Activated CD4-positive, CD25-positive, alpha-beta regulatory T cell treated with anti-CD3 and anti-CD28 coated beads, Interleukin-2, amount 50 U/mL, for 16 hours (primary cell): ENCODE results near the gene METTL26.
"Not testable (repeated sequence)": the region's sequence is repeated elsewhere in the genome, so short reads cannot be mapped to it uniquely, and the experiment has no call there.

ENCODE experiments used
- DNase-seq: peaks from one replicate; pipeline ENCODE4 v3.0.0-alpha.2; 2020; ENCODE audit warnings: low read depth, low spot score

METTL26 gene

DNA sequence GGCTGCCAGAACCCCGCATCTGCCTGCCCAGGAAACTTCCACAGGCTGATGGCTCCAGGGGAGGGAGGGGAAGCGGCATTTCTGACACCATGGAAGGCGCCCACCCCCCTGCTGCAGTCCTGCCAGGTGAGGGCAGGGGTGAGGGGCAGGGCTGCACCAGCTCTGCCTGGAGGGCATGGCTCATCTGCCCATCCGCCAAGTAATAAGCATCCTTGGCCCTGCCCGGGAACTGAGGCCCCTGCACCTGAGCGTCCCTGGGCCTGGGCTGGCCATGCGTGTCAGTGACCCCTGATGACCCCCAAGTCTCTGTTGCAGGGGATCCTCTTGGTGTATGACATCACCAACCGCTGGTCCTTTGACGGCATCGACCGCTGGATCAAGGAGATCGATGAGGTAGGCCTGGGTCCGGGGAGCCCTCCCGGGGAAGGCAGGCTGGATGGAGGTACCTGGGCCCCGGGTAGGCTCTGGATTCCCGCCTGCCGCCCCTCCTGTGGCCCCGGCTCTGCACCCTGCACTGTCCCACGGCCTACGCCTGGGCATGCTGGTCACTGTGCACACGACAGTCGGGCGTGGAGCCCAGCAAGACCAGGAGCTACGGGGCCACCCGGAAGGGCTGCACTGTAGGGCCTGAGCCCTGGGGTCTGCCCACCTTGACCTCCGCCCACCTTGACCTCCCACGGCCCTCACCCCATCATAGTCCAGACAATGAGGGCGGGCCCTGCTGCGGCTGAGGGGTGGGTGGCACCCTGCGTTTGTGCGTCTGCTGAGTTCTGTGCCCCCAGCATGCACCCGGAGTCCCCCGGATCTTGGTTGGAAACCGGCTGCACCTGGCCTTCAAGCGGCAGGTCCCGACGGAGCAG lies 10.8 kb downstream of the METTL26 start:
- DNase-seq, result no peak

DNA sequence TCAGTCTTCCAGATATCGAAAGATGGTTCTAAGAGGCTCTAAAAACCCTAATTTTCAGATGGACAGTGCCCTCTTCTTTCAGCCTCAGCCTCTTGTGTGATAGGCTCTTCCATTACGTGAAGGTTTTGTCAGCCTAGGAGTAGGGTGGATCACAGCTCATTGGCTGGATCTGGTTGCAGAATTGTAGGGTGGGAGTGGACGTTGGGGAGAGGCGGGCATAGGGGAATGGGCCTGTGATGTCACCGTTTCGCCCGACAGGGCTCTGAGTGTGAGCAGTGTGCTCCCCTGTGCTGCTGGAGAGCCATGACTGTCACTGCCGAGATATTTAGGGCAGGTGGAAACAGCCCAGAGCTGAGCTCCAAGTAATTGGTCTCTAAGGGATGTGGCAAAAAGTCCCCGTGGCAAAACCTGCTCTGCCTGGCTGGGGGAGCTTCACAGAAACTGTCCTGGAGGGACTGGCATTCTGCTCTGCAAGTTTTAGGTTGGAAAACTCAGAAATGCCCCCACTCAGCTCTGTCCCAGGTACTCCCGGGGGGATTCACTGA lies 11.5 kb downstream of the METTL26 start:
- no peak for DNase-seq

DNA sequence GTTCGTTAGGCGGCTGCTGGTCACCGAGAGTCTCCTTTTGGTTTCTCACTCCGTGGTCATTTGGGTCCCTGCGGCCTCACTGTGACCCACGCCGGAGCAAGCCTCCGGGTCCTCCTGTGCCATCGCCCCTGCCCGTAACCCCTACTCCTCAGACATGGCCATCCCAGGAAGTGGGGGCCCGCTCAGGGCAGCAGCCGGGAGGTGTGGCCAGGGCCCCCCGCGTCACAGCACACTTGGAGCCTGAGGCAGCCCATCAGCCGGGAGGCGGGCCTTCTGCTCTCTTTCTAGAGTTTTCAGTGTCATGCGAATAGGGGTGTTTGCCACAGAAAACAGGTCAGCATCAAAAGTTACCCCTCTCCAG lies 13.2 kb downstream of the METTL26 start:
- DNase-seq, result no peak

DNA sequence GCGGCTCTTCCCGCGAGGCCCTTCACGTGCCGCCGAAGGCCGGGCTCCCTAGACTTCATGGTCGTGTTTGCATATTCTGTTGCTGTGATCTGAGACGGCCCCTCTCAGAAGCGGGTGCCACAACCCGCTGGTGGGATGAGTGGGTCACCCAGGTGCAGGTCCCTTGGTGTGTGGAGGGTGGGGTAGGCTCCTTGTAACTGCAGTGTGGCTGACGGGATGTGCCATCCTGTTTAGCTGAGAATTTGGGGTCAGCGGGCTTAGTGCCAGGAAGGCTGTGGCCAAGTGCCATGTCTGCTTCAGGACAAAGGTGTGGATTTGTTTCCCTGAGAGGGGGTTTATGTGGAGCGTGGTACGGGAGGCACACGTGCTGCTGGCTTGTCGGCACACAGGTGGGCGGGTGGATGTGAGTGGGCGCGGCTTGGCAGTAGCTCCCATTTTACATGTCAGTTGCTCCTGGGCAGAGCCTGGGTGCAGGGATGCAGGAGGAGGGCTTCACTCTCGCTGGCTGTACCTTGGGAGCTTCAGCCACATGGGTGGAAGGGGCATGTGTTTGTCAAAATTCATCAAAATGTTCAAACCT lies 14.5 kb downstream of the METTL26 start:
- DNase-seq, result no peak

DNA sequence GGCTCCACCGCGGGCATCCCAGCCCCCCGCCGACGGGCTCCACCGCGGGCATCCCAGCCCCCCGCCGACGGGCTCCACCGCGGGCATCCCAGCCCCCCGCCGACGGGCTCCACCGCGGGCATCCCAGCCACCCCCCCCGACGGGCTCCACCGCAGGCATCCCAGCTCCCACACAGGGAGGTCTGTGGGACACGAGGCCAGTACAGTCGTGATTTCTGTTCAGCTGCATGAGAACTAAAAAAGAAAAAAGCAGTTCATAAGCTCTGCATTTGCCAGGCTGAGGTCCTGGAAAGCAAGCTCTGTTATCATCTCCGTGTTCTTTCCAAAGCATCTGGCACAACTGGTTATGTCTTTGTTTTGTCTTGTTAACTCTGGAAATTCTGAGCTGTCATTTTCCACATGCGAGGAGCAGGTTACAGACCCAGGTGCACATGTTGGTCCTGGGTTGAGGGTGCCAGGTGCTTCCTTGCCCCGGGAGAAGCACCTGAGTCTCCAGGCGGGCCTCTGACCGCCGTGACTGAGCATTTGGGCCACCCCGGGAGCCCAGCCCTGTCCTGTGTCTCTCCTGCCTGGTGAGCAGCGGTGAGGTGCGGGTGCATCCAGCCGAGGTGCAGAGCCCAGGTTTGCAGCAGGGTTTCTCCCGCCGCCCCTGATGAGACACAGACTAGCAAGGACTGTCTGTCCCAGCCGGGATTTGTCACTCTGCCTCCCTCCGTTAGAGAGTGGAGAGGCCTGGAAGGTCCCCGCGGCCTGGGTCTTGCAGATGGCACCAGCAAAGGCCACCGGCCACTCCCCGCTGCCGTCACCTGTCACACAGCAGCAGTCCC lies 15.2 kb downstream of the METTL26 start:
- no peak for DNase-seq

DNA sequence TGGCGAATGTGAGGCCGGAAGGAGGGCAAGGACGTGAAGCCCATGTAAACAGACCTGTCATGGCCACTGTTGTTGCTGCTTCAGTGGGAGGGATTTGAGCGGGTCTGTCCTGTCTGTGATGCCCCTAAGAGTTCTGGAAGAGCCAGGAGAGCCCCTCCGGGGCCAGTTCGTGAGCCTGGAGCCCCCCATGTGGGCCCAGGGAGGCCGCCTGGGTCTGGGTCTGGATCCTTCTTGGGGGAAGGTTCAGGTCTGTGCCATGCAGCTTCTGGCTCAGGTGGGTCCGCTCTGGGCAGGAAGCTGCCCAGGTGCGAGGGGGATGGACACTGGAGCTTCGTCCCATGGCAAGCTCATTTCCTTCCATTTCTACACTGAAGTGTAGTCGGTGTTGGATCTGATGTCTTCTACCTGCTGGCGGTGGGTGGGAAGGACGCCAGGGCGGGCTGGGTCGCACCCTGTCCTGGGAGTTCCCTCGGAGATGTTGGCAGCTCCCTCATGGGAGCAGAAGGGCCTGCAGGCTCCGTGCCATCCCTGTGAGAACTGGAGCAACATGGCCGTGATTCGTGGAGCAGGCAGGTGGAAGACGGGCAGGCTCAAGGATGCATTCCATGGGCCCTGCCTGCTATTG lies 16.5 kb downstream of the METTL26 start:
- no peak for DNase-seq

DNA sequence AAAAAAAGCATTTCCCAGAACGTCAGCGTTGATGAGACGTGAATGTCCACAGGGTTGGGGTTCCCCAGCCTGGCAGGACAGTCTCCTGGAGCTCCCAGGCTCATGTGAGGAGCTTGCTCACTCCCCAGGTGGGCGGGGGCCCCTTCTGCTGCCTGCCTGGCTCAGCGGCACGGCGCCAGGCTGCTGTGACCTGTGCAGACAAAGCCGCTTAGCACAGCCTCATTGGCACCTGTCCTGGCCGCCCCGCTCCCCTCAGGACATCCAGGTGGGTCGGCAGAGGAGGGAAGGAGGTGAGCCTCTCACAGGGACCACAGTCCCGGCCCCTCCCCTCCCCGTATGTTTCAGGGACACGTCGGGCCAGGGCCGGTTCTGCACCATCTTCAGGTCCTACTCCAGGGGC lies 18.2 kb downstream of the METTL26 start:
- no peak for DNase-seq

DNA sequence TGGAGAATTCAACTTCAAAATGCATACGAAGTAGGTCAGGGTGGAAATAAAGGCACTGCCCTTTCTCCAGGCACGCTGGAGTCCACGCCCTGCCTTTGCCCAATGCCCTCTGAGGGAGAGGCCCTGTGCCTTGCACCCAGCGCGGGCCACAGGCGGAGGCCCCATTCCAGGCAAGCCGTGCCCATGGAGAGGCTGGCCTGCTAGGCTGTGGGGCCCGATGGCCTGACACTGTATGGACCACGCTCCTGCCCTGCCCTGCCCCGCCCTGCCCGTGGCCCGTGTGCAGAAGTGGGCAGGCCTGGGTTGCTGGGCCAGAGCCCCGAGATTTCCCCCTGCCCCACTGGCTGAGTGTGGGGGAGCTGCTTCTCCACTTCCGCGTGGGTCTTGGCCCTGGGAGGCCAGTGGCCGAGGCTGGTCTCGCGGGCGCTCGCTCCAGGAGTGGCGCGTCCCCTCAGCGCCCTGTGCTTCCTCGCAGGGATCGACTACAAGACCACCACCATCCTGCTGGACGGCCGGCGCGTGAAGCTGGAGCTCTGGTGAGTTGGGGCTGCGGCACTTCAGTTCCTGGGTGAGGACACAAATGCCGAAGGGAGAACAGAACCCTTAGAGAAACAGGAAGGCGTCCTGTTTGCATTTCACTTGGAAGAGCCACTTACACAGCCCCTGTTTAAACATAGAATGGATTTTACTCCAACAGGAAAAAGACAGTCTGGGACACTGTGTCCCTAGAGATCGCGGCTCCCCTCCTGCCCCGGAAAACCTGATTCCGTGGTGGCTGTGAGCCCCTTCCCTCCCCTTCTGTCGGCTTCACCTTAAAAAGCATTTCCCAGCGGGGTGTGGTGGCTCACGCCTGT lies 19.1 kb downstream of the METTL26 start:
- no peak for DNase-seq

DNA sequence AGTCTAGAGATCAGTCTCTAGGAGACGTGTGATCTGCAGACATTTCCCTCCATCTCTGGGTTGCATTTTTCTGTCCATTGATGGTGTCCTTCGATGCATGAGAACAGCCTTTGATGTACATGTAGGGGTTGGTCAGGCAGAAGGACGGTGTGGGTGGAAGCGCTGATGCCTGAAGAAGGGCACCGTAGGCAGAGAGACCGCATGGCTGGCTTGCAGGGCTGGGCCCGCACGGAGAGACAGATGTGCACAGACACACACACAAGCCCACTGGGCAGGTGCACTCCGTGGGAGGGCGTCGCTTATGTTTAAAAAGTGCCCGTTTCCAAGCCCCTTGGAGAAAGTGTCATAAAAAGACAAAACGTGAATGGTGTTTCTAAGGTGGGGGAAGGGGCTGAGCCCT lies 21.0 kb downstream of the METTL26 start:
- no peak for DNase-seq

DNA sequence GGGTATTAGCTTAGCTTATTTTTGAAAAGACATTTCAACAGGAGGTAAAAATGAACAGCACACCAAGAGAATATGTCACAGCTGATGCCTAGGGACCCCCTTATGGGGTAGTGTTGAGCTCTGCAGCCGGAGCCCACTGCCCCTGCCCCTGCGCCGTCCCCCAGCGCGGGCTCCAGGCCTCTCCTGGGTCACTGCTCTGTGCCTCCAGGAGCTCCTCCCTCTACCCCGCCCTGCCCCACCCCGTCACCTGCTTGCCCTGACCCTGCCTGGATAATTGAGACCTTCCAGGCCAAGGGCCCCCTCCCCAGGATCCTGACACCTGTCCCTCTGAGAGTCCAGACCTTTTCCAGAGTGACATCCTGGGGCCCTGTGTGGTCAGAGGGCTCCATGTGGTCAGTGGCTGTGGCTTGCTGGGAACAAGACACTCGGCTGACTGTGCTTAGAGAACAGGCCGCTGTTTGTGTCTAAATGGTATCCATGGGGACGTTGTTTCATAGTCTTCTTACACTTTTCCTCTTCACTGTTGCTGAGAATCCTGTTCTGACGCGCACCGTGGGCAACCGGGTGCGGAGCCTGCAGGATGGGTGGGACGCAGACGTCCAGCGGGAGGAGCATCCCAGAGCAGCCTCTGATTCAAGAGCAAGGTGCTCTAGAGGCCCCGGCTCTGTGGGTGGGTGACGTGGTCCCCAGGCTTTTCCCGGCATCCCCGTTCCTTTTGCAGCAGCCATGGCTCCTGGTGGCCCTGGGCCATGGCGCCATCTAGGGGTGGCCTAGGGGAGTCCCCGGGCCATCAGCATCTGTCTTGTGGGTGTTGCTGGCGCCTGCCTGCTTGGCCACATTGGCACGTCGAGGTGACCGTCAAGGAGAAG lies 25.4 kb downstream of the METTL26 start:
- no peak for DNase-seq

DNA sequence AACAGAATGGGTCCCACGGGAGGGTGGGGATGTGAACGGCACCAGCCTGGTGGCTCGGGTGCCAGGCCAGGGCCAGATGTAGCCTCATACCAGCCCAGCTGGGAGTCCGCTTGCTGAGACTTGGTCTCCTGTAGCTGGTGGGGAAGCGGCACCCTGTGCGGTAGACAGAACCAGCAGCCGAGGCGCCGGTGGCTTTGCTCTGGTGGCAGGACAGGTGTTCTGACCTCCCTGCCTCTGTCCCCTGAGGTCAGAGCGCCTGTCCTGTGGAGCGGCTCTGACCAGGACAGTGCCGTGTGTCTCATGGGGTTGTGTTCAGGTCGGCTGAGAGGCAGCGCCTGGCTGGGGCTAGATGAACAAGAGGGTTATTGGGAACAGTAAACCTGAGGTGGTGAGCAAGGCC lies 26.1 kb downstream of the METTL26 start:
- DNase-seq, result no peak

DNA sequence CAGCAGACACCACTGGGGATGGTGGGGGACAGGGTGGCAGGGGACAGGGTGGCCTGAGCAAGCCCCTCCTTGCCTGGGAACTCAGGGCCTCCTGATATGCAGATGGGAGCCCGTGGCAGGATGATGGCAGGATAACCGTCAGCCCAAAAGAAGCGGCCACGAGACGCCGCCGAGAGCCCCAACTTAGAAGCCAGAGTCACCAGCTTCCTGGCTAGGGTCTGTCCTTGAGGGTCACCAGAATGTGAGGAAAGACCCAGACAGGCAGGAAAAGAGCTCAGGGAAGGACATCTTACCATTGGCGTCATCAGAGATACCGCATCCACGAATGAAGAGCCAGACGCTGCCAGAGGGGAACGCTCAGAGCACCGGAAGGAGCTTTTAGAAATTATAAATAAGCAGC lies 26.8 kb downstream of the METTL26 start:
- no peak for DNase-seq

DNA sequence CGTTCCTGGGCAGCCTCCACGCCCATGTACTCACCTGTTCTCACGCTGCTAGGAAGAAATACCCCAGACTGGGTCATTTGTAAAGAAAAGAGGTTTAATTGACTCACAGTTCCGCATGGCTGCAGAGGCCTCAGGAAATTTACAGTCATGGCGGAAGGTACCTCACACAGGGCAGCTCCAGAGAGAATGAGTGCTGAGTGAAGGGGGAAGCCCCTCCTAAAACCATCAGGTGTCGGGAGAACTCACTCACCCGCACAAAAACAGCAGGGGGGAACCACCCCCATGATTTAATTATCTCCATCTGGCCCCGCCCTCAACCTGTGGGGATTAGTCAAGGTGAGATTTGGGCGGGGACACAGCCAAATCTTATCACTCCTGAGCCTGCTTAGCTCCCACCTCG lies 28.1 kb downstream of the METTL26 start:
- DNase-seq, result no peak

DNA sequence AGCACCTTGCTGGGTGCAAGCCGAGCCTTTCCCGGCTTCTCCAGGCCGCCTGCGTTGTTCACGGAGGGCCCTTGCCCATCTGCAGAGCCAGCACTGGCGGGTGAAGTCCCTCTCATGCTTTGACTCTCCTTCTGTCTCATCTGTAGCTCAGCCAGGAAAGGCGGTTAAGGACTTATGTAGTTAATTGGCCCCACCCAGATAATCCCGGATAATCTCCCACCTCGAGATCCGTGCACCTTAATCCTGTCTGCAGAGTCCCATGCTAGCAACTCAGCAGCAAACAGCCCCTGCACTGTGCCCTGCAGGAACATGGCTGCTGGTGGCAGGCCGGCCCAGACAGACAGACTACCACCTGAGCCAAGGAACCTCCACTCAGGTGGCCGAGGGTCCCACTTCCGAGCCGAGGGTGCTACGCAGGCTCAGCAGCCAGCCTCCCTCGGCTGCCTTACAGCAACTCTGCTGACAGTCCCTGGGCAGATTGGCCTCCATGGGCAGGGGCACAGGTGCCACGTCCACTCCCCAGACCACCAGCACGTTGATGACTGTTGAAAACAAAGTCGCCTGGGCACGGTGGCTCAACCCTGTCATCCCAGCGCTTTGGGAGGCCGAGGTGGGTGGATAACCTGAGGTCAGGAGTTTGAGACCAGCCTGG lies 29.3 kb downstream of the METTL26 start:
- no peak for DNase-seq

DNA sequence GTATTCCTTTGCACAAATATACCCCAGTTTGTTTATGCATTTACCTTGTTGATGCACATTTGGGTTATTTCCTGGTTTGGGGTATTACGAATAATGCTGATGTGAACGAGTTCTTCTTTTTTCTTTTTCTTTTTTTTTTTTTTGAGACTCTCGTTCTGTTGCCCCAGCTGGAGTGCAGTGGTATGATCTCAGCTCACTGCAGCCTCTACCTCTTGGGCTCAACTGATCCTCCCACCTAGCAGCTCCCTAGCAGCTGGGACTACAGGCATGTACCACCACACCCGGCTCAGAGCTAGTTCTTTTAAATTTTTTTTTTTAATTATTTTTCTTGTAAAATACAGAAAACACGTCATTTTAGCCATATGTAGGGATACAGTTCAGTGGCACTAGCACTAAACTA lies 32.2 kb downstream of the METTL26 start:
- no peak for DNase-seq

DNA sequence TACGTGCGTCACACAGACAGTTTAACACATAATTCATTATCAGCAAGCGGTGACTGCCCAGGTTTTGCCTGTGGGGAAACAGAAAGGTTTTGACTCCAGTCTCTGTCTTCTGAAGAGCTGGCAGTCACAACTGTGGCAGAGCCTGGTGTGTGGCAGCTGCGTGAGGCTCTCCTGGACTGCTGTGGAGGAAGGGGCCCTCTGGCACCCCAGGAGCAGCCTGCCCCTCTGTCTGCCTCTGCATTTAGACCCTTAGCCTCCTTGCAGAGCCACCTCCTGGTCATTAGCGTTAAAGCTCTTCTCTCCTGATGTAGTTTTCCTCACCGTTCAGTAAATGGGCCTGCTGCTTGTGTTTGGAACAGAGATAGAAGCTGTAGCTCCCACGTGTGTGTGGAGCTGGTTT lies 35.3 kb downstream of the METTL26 start:
- DNase-seq, result no peak

DNA sequence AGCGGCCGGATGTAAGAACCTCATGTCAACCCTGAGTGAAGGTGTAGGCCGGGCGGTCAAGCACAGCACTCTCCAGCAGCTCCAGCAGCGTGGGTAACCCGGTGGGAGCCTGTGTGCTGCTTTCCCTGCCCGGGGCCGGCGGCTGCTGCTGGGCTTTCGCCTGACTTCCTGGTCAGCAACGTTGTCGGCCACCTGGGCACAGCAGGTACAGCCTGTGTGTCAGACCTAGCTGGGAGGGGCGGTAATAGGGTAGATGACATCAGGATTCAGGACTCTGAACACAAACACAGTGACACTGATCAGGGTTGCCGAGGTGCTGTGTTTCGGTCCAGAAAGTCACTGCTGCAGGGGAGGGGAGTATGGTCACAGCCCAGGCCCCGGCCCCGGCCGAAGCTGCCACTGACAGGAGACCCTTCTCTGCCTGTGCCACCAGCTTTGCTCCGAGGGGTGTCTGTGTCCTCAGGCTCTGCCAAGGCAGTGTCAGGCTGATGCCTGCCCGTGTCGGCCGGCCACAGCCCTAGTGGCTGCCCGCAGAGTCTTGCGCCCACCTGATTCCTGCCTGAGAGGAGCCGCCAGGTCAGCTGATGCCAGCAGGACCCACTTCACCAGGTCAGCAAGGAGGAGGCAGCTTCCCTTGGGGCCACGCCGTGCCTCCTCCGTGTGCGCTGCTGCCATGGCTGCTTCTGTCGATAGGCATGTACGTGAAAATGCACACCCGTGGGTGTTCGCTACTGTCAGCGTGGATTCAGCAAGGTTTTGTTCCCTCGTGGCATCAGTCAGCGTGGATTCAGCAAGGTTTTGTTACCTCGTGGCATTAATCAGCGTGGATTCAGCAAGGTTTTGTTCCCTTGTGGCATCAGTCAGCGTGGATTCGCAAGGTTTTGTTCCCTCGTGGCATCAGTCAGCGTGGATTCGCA lies 37.0 kb downstream of the METTL26 start:
- DNase-seq, result no peak

DNA sequence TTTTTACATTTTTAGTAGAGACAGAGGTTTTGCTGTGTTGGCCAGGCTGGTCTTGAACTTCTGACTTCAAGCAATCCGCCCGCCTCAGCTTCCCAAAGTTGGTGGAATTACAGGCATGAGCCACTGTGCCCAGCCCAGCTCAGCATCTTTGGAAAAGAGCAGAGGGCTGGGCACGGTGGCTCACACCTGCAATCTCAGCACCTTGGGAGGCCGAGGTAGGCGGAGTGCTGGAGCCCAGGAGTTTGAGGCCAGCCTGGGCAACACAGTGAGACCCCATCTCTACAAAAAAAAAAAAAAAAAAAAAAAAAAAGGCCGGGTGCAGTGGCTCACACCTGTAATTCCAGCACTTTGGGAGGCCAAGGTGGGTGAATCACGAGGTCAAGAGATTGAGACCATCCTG lies 38.5 kb downstream of the METTL26 start:
- DNase-seq, result not testable (repeated sequence)

DNA sequence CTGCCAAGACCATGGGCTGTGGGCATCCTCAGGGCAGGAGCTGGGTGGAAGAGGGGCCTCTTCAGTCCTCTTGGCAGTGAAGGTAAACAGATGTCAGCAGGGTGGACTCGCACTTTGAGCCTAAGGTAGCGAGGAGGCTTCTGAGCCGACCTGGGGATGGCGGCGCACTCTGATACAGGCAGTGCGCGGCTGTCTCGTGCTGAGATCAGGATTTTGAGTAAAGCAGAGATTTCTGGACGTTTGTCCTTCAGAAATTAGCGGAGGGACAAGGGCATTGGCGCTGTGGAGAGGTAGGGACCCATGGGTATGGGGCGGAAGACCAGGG lies 39.4 kb downstream of the METTL26 start:
- no peak for DNase-seq
